ENCODE results near the gene RXRA. TPM values are rescaled to one million over a fixed set of nuclear protein-coding genes. Genes with fewer than 3 reads are reported as not detected.

RXRA gene
- total and polyA plus RNA-seq, 2 of the 13 experiments (the other 11 are each of a cell fraction or from before 2014, with no cell fraction given): 18.9 to 29.2 TPM

GRCh38 chr9:134338394-134339182 is 12.3 kb downstream of the RXRA start (continued):
- TF ChIP-seq ZNF552 (CRISPR knock-in tag; IDR thresholded peaks at IDR 0.05; ENCODE audit: borderline replicate concordance) (0 out of 2 replicates have a peak, but pooled peaks have one; percentile 47), SP2 (CRISPR knock-in tag; IDR thresholded peaks at IDR 0.05) (no peak), HIVEP1 (CRISPR knock-in tag; IDR thresholded peaks at IDR 0.05) (0 out of 2 replicates have a peak, but pooled peaks have one; percentile 56)

GRCh38 chr9:134339183-134339806 is 13.0 kb downstream of the RXRA start:
- H3K9ac ChIP-seq (ENCODE audit: insufficient read depth, low read depth, low read length): 0 out of 2 replicates have a peak overlapping the region, but pooled peaks have one; percentile 19
- WGBS (ENCODE audit: low lambda C conversion rate): 79% methylated on average over 8 of the region's 17 CpGs
- H3K27me3 ChIP-seq (ENCODE audit: control insufficient read depth in 1 of 2, insufficient read depth in 2 of 2, low read length in 2 of 2): no peaks in the 10 kb centered on the region
- H3K27ac ChIP-seq (ENCODE audit: extremely low read length, insufficient read depth, low read length): peak overlapping the region; percentile 30
- DNase-seq (ENCODE audit: low spot score): no peak
- intact Hi-C loops (cut with micrococcal nuclease; ENCODE audit: unreplicated experiment) (no loop called here), in situ Hi-C loops (cut with HindIII; ENCODE audit: extremely low pct_ligation_motif_present, low pct_unique_long_range_greater_than_20kb) (loop anchor here (10.0 kb wide), 1 partner anchor 274 kb away; the partner anchor contains the start of gene BRD3)
- peaks cover 98% of the 10 kb centered on the region for H3K79me2 ChIP-seq (ENCODE audit: insufficient read depth, low read length)
- POLR2A ChIA-PET: no interaction called here
- H3K9me3 ChIP-seq (ENCODE audit: low read length): no peaks in the 10 kb centered on the region
- H3K4me3 ChIP-seq (replicated peaks in 1 of 3; ENCODE audit: insufficient read depth in 1 of 3, low read depth in 2 of 3, low read length in 3 of 3): no peak overlapping the region
- BruUV-seq (replicated peaks): no TSS peak
- H4K20me1 ChIP-seq (ENCODE audit: insufficient read depth, low read length): peaks cover 92% of the 10 kb centered on the region
- peaks cover 57% of the 10 kb centered on the region for H3K4me1 ChIP-seq (ENCODE audit: insufficient read depth, low read length)
- FAIRE-seq: no peak
- CTCF ChIA-PET (ENCODE audit: low intra/inter-chr PET ratio, low total read pairs): no interaction called here
- no peak overlapping the region for H2AFZ ChIP-seq (ENCODE audit: low read length)
- no peak for ATAC-seq
- no peak overlapping the region for H3K4me2 ChIP-seq (ENCODE audit: low read depth, low read length)
- H3K36me3 ChIP-seq (replicated peaks in 1 of 2; ENCODE audit: control insufficient read depth in 1 of 2, insufficient read depth in 2 of 2, low read length in 2 of 2): peaks cover 4 to 7% of the 10 kb centered on the region in 2 experiments; a peak in 2 of 5 replicates
- TF ChIP-seq, protein P1, sequence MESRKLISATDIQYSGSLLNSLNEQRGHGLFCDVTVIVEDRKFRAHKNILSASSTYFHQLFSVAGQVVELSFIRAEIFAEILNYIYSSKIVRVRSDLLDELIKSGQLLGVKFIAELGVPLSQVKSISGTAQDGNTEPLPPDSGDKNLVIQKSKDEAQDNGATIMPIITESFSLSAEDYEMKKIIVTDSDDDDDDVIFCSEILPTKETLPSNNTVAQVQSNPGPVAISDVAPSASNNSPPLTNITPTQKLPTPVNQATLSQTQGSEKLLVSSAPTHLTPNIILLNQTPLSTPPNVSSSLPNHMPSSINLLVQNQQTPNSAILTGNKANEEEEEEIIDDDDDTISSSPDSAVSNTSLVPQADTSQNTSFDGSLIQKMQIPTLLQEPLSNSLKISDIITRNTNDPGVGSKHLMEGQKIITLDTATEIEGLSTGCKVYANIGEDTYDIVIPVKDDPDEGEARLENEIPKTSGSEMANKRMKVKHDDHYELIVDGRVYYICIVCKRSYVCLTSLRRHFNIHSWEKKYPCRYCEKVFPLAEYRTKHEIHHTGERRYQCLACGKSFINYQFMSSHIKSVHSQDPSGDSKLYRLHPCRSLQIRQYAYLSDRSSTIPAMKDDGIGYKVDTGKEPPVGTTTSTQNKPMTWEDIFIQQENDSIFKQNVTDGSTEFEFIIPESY (CRISPR knock-in tag; IDR thresholded peaks at IDR 0.05): 0 out of 2 replicates have a peak, but pooled peaks have one; percentile 10
- TF ChIP-seq ZBTB7A (CRISPR knock-in tag; IDR thresholded peaks at IDR 0.05) (no peak), FOXP1 (IDR thresholded peaks at IDR 0.05) (0 out of 2 replicates have a peak, but pooled peaks have one; percentile 34), FOXP1 (CRISPR knock-in tag; IDR thresholded peaks at IDR 0.05) (no peak), ZNF282 (IDR thresholded peaks at IDR 0.05; ENCODE audit: partially characterized antibody) (peak; percentile 60), ZMYM4 (CRISPR knock-in tag; IDR thresholded peaks at IDR 0.05) (no peak), SP1 (IDR thresholded peaks at IDR 0.05) (peak; percentile 60; the same call in 1 of the 2 replicates), SP1 (CRISPR knock-in tag; IDR thresholded peaks at IDR 0.05) (no peak), PCBP1 (IDR thresholded peaks at IDR 0.05; ENCODE audit: borderline replicate concordance, low read depth, low read length) (0 out of 2 replicates have a peak, but pooled peaks have one; percentile 14), JUNB (CRISPR knock-in tag; IDR thresholded peaks at IDR 0.05; ENCODE audit: borderline replicate concordance) (no peak), CHCHD3 (CRISPR knock-in tag; IDR thresholded peaks at IDR 0.05) (0 out of 2 replicates have a peak, but pooled peaks have one; percentile 49), CENPT (CRISPR knock-in tag; IDR thresholded peaks at IDR 0.05; ENCODE audit: low read depth) (0 out of 2 replicates have a peak, but pooled peaks have one; percentile 59), YEATS4 (CRISPR knock-in tag; IDR thresholded peaks at IDR 0.05; ENCODE audit: borderline replicate concordance) (no peak), AKAP8 (CRISPR knock-in tag; IDR thresholded peaks at IDR 0.05) (0 out of 2 replicates have a peak, but pooled peaks have one; percentile 44), NBN (conservative IDR thresholded peaks at IDR 0.05) (0 out of 2 replicates have a peak, but pooled peaks have one; percentile 44), RBFOX2 (IDR thresholded peaks at IDR 0.05; ENCODE audit: low read depth, low read length) (0 out of 2 replicates have a peak, but pooled peaks have one; percentile 1), NFIB (CRISPR knock-in tag; IDR thresholded peaks at IDR 0.05; ENCODE audit: borderline replicate concordance) (no peak), HNRNPL (IDR thresholded peaks at IDR 0.05; ENCODE audit: low read depth, low read length) (peak; percentile 63)
